GM19372 (cell line): ENCODE data around the gene DOP1B.
A peak's percentile ranks its signal among the peaks of the same experiment; 100 is the strongest.
"Not testable (repeated sequence)": the region's sequence is repeated elsewhere in the genome, so short reads cannot be mapped to it uniquely, and the experiment has no call there.

ENCODE experiments used
- ATAC-seq: cut with Tn5 transposase; IDR thresholded peaks from one replicate; pipeline ENCODE4 v1.9.1; 2021; ENCODE audit warnings: mild to moderate bottlenecking, low read depth, moderate library complexity; ENCODE audit not compliant: unreplicated experiment

Gene DOP1B, protein sequence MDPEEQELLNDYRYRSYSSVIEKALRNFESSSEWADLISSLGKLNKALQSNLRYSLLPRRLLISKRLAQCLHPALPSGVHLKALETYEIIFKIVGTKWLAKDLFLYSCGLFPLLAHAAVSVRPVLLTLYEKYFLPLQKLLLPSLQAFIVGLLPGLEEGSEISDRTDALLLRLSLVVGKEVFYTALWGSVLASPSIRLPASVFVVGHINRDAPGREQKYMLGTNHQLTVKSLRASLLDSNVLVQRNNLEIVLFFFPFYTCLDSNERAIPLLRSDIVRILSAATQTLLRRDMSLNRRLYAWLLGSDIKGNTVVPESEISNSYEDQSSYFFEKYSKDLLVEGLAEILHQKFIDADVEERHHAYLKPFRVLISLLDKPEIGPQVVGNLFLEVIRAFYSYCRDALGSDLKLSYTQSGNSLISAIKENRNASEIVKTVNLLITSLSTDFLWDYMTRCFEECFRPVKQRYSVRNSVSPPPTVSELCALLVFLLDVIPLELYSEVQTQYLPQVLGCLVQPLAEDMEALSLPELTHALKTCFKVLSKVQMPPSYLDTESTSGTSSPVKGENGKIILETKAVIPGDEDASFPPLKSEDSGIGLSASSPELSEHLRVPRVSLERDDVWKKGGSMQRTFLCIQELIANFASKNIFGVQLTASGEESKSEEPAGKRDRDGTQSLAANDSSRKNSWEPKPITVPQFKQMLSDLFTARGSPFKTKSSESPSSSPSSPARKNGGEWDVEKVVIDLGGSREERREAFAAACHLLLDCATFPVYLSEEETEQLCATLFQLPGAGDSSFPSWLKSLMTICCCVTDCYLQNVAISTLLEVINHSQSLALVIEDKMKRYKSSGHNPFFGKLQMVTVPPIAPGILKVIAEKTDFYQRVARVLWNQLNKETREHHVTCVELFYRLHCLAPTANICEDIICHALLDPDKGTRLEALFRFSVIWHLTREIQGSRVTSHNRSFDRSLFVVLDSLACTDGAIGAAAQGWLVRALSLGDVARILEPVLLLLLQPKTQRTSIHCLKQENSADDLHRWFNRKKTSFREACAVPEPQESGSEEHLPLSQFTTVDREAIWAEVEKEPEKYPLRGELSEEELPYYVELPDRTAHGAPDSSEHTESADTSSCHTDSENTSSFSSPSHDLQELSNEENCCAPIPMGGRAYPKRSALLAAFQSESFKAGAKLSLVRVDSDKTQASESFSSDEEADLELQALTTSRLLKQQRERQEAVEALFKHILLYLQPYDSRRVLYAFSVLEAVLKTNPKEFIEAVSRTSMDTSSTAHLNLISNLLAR (N-terminal part only)

DNA sequence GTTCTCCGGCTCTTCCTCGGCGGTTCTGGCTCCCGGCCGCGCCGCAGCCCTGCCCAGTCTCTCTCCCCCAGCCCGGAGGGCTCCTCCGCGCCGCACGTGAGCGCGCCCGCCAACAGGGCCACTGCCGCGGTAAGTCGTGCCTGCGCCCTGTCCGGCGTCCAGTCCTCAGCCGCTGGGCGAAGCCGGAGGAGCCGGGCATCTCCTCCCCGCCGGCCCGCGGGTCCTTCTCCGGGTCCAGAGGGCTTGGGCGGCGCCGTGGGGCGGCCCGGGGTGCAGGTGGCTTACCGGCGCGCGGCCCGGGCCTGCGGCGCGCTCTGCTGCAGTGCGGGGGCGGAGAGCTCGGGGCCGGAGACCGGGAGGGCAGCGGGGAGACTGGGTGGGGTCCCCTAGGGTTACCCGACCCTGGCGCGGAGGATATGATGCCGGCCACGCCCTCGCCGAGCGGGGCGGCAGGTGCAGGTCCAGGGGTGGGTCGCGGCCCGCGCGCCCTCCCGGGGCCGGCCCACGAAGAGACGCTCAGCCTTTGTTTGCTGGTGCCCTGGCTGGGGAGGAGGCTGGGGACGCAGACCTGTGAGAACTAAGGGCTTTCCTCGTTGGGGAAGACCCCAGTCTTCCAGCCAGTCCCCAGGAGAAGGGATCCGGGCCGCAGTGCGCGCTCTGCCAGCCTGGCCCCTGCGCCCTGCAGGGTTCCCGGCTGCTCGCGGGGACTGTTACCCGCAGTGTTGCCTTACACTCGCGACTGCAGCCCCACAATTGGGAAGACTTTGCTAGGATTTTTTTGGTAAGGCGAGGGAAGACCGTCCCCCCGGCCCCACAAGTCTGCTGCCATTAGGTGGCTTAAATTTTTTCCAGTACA lies at the start of gene DOP1B:
DOP1B (plus strand) TSS at position 10 of the 856 bp plus-strand sequence. CDS start 7,910 bp downstream, outside the sequence.
- peak; percentile 17 for ATAC-seq

DNA sequence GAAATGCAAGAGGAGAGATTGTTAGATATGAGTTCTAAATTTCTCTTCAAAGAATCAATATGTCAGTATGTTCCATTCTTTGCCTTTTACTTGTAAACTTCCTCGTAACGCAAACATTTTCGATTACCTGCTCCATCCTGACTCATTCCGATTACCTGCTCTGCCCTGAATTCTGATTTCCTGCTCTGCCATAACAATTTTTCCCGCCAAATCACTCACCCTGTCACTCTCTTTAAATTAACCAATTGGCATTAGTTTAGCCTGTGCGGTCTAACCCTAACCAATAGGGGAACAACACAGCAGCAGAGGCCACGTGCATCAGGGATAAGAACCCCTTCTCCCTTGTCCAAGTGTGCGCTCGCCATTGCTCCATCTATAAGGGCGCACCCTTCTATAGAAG lies 46.8 kb upstream of the DOP1B start:
- no peak for ATAC-seq

DNA sequence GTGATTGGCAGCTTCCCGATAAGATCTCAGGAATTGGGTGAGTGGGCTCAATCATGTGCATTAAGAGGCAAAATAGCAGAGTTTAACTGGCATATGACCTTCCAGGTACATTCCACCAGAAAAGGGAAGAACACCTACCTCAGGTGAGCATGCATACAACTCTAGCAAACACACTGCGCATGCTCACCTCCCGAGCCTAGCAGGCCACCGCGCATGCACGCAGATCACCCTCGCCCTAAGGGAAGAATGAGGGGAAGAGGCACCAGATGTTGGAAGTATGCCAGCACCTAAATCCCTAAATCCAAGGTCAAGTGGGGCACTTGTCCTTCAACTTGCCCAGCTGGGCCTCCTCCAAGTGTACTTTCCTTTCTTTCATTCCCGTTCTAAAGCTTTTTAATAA lies 45.4 kb upstream of the DOP1B start:
- no peak for ATAC-seq

DNA sequence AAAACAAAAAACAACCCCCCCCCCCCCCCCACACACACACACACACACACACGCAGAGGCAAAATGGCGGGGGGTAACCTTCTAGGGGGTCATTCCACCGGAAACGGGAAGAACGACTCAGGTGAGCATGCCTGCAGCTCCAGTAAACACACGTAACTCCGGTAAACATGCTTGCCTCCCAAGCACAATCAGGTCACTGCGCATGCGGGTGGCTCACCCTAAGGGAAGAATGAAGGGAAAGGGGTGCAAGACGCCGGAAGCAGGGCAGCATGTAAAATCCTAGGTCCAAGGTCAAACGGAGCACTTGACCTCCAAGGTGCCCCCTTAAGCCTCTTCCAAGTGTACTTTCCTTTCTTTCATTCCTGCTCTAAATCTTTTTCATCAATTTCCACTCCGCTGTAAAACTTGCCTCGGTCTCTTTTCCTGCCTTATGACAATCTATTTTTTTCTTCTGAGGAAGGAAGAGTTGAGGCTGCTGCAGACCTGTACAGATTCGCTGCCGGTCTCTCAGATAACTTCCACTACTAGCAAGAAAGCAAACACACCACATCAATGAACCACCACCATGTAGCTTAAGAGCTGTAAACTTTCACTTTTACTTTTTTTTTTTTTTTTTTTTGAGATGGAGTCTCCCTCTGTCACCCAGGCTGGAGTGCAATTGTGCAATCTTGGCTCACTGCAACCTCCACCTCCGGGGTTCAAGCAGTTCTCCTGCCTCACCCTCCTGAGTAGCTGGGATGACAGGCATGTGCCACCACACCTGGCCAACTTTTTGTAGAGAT lies 42.8 kb upstream of the DOP1B start:
- no peak for ATAC-seq

DNA sequence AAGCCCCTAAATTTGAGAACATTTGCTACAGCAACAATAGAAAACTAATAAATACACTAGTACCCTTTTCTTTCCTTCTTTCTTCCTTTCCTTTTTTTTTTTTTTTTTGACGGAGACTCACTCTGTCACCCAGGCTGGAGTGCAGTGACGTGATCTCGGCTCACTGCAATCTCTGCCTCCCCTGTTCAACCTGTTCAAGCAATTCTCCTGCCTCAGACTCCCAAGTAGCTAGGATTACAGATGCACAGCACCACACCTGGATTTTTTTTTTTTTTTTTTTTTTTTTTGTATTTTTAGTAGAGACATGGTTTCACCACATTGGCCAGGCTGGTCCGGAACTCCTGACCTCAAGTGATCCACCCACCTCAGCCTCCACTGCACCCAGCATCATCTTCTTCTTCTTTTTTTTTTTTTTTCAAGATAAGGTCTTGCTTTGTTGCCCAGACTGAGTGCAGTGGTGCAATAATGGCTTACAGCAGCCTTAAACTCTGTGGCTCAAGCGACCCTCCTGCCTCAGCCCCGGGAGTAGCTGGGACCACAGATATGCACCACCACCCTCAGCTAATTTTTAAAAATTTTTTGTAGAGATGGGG lies 41.4 kb upstream of the DOP1B start:
- no peak for ATAC-seq

DNA sequence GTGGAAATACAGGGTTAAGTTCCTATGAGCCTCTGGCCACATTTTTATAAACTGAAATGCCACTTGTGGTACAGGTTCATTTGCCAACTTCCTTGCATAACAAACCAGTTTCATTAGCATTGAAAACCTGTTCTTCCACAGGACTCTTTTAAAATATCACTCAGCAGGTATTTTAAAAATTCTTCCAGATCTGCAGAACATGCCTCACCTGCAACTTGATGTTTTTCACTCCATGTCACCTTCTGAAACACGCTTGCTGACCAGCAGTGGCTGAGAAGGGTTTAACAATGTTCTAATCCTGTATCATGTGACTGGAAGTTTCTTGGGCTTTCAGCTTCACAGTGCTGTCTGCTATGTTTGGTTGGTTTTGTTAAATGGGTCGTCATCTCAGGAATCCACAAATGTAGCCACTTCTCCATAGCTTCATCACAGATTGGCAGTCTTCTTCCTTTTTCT lies 39.3 kb upstream of the DOP1B start:
- ATAC-seq = no peak

DNA sequence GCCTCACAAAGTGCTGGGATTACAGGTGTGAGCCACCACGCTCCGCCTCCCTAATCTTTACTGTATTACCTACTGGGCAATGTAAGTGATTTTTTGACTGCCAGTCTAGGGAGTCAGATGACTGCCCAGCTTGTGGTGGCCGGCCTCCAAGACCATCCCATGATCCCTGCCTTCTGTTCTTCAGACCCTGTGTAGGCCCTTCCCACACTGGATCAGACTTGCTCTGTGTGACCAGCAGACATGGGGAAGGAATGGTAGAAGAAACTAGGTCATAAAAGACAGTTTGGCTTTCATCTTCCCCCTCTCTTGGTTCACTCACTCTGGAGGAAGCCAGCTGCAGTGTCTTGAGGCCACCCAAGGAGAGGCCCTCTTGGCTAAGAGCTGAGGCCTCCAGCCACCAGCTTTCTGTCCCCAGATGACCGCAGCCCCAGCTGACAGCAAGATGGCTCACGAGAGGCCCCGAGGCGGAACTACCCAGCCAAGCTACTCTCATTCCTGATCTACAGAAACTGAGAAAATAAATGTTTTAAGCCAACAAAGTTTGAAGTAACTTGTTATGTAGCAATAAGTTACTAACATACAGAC lies 36.2 kb upstream of the DOP1B start:
- no peak for ATAC-seq

DNA sequence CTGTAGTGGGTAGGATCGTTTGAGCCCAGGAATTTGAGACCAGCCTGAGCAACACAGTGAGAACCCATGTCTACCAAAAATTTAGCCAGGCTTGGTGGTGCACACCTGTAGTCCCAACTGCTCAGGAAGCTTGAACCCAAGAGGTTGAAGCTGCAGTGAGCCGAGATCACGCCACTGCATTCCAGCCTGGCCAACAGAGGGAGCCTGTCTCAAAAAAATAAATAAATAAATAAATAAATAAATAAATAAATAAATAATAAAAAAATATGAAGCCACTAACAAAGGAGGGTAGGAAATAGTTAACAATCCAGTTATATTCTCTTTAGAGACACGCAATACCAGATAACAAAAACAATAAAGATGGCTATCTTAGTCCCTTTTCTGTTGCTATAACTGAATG lies 33.6 kb upstream of the DOP1B start:
- ATAC-seq = no peak

DNA sequence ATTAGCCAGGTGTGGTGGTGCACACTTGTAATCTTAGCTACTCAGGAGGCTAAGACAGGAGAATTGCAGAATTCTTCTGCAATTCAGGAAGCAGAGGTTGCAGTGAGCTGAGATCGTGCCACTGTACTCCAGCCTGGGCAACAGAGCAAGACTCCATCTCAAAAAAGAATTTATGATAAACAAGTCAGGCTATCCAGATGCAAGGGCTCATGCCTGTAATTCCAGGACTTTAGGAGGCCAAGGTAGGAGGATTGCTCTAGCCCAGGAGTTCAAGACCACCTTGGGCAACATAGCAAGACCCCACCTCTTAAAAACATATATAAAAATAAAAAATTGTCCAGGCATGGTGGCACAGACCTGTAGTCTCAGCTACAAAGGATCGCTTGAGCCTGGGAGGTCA lies 32.2 kb upstream of the DOP1B start:
- ATAC-seq = no peak

DNA sequence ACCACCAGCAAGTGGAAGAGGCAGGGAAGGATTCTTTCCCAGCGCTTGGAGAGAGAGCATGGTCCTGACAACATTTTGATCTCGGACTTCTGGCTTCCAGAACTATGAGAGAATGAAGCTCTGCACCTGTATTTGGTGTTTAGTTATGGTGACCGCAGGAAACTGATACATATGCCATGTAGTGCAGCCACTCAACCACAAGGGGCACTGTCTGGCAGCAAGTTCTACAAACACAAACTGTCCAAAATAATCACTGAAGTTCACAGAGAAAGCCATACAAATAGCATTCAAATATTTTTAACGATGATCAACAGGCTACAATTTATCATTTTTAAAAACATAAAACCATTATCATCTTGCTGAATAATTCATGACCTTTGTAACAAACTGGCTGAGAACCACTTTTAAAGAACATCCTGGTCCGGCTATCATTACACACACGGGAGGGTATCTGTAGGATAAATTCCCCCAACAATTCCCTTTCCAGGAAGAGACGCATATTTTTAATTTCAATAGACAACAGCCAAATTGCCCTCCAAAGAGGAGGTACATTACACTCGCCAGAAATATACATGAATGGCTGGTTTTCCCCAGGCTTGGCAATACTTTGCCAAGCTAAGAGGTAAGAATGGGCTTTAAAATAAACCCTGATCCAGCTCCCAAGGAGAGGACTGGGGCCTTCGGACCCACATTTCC lies 31.0 kb upstream of the DOP1B start:
- ATAC-seq = no peak

DNA sequence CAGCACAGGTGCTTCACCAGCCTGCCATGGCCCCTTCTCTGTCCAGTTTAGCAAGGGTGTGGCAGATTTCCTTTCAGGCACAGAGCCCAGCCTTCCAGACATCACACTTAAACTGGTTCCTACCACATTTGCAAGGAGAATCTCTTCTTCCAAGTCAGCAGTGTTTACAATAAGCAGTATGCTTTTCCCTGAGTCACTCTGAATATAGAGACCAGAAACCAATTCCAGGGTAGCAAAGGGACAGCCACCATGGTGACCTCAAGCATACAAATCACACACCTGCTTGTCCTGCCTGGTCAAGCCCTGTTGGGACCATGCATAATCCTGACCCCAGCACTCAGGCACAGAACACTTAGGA lies 30.4 kb upstream of the DOP1B start:
- ATAC-seq = no peak

DNA sequence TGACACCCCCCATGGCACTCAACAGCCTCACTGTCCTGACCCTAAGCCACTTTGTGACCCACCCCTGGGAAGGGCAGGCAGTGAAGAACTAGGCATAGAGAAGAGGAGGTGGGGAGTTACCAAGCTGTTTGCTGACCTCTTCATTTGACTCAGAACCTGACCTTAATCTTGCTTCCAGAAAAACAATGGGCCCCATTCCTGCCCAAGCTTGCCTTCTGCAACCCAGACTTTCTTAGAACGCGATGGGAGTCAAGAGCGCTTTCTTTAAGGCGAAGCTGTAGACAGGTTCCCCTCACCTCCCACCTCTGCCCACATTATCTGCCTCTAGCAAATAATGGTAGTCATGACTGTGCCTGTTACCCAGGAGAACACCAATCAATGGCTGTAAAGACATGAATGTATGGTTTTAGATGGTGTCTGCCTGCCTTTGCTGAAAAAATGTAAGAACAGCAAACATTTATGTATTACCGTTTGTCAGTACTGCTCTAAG lies 30.0 kb upstream of the DOP1B start:
- no peak for ATAC-seq

DNA sequence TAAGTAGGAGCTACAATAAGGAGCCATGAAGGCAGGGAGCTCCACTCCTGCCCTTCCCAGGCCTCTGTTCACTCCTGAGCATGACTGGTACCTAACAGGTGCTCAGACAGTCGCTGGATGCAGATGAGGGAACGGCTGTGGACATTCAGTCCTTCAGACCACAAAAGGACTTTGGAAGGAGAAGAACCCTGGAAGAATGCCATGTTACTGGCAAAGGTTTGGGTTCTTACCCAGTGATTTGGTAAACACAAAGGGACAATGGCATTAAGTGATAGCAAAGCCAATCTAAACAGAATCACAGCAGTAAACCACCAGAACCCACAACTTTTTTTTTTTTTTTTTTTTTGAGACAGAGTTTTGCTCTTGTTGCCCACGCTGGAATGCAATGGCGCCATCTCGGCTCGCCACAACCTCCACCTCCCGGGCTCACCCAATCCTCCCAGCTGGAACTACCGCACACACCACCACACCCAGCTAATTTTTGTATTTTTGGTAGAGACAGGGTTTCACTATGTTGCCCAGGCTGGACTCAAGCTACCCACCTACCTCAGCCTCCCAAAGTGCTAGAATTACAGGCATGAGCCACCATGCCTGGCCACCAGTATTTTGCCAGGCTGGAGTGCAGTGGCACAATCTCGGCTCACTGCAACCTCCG lies 29.2 kb upstream of the DOP1B start:
- ATAC-seq = no peak

DNA sequence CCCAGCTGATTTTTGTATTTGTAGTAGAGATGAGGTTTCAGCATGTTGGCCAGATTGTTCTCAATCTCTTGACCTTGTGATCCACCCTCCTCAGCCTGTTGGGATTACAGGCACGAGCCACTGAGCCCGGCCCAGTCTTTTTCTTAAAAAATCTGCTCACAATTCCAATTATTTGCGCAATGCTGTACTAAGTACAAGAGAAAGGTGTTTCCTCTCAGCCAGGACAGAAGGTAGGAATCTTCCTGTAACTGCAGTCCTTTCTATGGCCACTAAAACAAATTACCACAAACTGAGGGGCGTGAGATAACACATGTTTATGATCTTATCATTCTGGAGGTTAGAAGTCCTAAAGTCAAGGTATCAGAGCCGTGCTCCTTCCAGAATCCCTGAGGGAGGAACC lies 28.6 kb upstream of the DOP1B start:
- no peak for ATAC-seq

DNA sequence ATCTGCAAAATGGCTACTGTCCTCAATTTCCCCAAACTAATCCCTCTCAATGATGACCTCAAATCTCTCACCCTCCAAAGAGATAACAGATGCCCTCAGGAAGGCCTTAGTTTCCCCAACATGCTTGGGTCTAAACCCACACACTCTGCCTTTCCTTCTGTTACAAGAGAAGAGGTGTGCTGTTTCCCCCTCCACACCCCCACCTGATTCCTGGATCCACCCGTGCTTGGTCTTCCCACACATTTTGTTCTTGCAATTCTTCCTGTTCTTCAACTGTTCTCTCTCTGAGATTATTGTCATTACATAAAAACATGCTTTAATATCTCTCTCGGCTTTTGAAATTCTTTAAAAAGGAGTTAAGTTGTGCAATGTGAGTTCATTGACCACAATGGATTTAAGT lies 27.4 kb upstream of the DOP1B start:
- no peak for ATAC-seq

DNA sequence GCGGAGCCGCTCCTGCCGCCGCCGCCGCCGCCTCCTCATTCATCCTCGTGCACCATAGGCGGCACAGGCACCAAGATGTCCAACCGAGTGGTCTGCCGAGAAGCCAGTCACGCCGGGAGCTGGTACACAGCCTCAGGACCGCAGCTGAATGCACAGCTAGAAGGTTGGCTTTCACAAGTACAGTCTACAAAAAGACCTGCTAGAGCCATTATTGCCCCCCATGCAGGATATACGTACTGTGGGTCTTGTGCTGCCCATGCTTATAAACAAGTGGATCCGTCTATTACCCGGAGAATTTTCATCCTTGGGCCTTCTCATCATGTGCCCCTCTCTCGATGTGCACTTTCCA lies 26.2 kb upstream of the DOP1B start:
- ATAC-seq = not testable (repeated sequence)

DNA sequence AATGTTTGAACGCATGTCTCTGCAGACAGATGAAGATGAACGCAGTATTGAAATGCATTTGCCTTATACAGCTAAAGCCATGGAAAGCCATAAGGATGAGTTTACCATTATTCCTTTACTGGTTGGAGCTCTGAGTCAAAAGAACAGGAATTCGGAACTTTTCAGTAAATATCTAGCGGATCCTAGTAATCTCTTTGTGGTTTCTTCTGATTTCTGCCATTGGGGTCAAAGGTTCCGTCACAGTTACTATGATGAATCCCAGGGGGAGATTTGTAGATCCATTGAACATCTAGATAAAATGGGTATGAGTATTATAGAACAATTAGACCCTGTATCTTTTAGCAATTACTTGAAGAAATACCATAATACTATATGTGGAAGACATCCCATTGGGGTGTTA lies 25.8 kb upstream of the DOP1B start:
- not testable (repeated sequence) for ATAC-seq
